ENCODE measurements around the gene IMPA2.

The IMPA2 gene

DNA sequence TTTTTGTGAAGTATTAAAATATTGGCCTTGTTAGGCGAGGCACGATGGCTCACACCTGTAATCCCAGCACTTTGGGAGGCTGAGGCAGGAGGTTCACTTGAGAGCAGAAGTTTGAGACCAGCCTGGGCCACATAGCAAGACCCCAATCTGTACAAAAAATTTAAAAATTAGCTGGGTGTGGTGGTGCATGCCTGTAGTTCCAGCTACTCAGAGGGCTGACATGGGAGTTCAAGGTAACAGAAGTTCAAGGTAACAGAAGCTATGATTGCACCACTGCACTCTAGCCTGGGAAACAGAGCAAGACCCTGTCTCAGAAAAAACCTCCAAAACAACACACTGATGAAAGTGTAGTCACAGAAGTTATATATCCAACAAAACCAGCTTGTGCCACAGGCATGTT lies 39.8 kb downstream of the IMPA2 start:
- intact Hi-C loops (cut with DNase I; ENCODE audit: low total_unique reads) = no loop called here

DNA sequence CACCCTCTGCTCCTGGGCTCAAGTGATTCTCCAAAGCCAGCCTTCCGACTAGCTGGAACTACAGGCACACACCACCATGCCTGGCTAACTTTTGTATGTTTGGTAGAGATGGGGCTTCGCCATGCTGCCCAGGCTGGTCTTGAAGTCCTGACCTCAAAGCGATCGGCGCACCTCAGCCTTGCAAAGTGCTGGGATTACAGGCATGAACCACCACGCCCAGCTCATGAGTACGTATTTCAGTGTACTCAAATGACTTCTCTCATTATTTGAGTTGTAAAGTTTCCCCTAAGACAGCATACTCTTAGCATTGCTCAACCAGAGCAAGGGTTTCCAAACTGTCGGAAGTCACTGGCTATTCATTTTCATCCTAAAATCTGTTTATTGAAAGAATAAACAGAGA lies 40.3 kb downstream of the IMPA2 start:
- Histone ChIP-seq H3K4me1 (no peaks in the 10 kb centered on the region), H3K27ac (no peak overlapping the region), H3K27me3 (no peaks in the 10 kb centered on the region), H3K4me3 (no peak overlapping the region), H3K9me3 (no peaks in the 10 kb centered on the region), H3K36me3 (peaks cover 9 to 14% (median 13%) of the 10 kb centered on the region in 3 donors)
- DNase-seq = no peak
- intact Hi-C loops (cut with DNase I; ENCODE audit: low total_unique reads) = no loop called here
- TF ChIP-seq, protein P1, sequence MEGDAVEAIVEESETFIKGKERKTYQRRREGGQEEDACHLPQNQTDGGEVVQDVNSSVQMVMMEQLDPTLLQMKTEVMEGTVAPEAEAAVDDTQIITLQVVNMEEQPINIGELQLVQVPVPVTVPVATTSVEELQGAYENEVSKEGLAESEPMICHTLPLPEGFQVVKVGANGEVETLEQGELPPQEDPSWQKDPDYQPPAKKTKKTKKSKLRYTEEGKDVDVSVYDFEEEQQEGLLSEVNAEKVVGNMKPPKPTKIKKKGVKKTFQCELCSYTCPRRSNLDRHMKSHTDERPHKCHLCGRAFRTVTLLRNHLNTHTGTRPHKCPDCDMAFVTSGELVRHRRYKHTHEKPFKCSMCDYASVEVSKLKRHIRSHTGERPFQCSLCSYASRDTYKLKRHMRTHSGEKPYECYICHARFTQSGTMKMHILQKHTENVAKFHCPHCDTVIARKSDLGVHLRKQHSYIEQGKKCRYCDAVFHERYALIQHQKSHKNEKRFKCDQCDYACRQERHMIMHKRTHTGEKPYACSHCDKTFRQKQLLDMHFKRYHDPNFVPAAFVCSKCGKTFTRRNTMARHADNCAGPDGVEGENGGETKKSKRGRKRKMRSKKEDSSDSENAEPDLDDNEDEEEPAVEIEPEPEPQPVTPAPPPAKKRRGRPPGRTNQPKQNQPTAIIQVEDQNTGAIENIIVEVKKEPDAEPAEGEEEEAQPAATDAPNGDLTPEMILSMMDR (IDR thresholded peaks at IDR 0.05) = no peak

More for the DNA sequence above, 39.8 kb downstream of the IMPA2 start:
- Histone ChIP-seq H3K36me3 (peaks cover 9 to 18% (median 17%) of the 10 kb centered on the region in 3 donors), H3K4me1 (no peaks in the 10 kb centered on the region), H3K27ac (no peak overlapping the region), H3K27me3 (no peaks in the 10 kb centered on the region), H3K4me3 (no peak overlapping the region), H3K9me3 (no peaks in the 10 kb centered on the region)
- no peak for DNase-seq
- TF ChIP-seq, protein P1 (IDR thresholded peaks at IDR 0.05) = no peak

DNA sequence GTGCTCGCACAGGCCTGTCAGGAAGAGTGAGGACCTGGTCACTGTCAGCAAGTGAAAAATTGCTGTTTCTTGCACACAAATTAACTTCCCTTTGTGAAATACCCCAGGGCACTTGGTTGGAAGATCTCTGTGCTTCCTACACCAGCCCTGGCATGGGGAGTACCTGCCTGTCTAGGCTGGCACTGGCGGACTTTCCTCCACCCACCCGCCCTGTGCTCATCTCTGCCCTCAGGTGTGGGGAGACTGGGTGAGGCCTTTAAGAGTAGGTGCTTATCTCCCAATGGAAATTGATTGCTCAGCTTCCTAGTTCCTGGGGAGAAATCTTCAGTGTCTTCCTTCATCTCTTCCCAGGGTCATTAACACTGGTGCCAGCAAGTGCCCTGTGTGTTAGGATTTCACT lies 42.1 kb downstream of the IMPA2 start:
- intact Hi-C loops (cut with DNase I; ENCODE audit: low total_unique reads) = no loop called here
- no peak for DNase-seq
- TF ChIP-seq, protein P1 (IDR thresholded peaks at IDR 0.05) = no peak
- H3K4me3 ChIP-seq = no peak overlapping the region
- no peaks in the 10 kb centered on the region for H3K9me3 ChIP-seq
- H3K4me1 ChIP-seq = no peaks in the 10 kb centered on the region
- peaks cover 7 to 15% (median 9%) of the 10 kb centered on the region in 3 donors for H3K36me3 ChIP-seq
- H3K27ac ChIP-seq = no peak overlapping the region
- H3K27me3 ChIP-seq = no peaks in the 10 kb centered on the region

DNA sequence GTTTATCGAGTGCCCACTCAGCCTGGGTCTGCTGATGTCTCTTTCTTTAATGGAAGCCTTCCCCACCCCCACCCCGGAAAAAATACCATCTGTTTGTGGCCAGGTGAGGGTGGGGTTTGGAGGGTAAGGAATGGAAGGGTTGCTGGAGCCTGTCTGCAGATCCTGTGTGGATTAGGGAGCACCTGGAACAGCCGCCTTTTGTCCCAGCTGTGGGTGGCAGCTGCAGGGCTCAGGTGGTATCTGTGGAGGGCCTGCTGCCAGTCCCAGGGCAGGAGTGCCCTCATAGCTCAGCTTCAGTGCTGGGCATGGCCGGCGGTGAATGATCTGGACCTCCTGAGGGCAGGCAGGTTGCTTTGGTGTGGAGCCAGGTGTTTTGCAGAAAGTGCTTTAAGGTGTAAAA lies 45.3 kb downstream of the IMPA2 start:
- DNase-seq = no peak
- Histone ChIP-seq H3K4me1 (no peaks in the 10 kb centered on the region), H3K27ac (no peak overlapping the region), H3K4me3 (no peak overlapping the region), H3K9me3 (no peaks in the 10 kb centered on the region), H3K27me3 (no peaks in the 10 kb centered on the region), H3K36me3 (peaks cover 10 to 32% (median 24%) of the 10 kb centered on the region in 3 donors)
- intact Hi-C loops (cut with DNase I; ENCODE audit: low total_unique reads) = no loop called here
- TF ChIP-seq, protein P1 (IDR thresholded peaks at IDR 0.05) = no peak

DNA sequence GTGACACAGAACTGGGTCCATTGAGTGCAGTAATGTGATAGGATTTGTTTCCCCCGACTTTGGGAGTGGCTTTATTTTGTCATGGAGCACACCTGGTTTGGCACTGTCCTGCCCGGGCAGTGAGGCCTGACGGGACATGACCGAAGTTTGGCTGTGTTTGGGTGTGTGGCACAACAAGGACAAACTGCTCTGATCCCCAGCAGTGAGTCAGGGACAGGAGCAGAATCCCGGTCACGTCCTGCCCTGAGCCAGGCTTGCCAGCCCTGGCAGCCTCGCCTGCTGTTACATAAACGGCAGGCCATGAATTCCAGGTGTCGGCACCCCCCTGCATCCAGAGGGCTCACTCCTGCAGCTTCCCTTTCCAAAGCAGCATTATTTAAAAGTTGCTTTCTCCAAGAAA lies 45.7 kb downstream of the IMPA2 start:
- TF ChIP-seq, protein P1 (IDR thresholded peaks at IDR 0.05) = no peak
- H3K9me3 ChIP-seq = no peaks in the 10 kb centered on the region
- no peak overlapping the region for H3K27ac ChIP-seq
- peak in 1 of 2 donors; percentile 61 for DNase-seq
- H3K27me3 ChIP-seq = no peaks in the 10 kb centered on the region
- intact Hi-C loops (cut with DNase I; ENCODE audit: low total_unique reads) = no loop called here
- peaks cover 8 to 32% (median 24%) of the 10 kb centered on the region in 3 donors for H3K36me3 ChIP-seq
- no peak overlapping the region for H3K4me3 ChIP-seq
- no peaks in the 10 kb centered on the region for H3K4me1 ChIP-seq

DNA sequence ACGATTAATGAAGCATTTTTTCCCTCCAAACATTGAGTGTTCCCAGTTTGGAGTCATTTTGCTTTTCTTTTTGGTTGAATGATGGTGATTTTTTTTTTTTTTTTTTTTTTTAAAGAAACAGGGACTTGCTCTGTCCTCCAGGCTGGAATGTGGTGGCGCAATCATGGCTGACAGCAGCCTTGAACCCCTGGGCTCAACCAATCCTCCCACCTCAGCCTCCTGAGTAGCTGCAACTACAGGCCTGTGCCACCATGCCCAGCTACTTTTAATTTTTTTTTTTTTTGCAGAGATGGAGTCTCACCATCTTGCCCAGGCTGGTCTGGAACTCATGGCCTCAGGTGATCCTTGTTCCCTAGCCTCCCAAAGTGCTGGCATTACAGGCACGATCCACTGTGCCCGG lies 46.2 kb downstream of the IMPA2 start:
- peak in 1 of 2 donors; percentile 28 for DNase-seq
- Histone ChIP-seq H3K27me3 (no peaks in the 10 kb centered on the region), H3K9me3 (no peaks in the 10 kb centered on the region), H3K4me3 (no peak overlapping the region), H3K27ac (no peak overlapping the region), H3K36me3 (peaks cover 8 to 32% (median 24%) of the 10 kb centered on the region in 3 donors), H3K4me1 (no peaks in the 10 kb centered on the region)
- intact Hi-C loops (cut with DNase I; ENCODE audit: low total_unique reads) = no loop called here
- TF ChIP-seq, protein P1 (IDR thresholded peaks at IDR 0.05) = no peak
